Ovary (tissue), 9 donors: Measurements from ENCODE around the gene INO80. TPM values are rescaled to one million over a fixed set of nuclear protein-coding genes. Genes with fewer than 3 reads are reported as not detected.

Experiments
- DNase-seq, 5 donors: peaks; one replicate each; pipeline ENCODE4 v3.0.0-alpha.2; 2019 to 2020
- H3K27ac ChIP-seq, 2 donors: fragments of 200-600 bp; one replicate each; pipeline versions ENCODE4 v1.5.1 to v1.8.0; 2019 to 2022
- H3K27me3 ChIP-seq: fragments of 200-600 bp; one replicate; pipeline ENCODE4 v1.8.0; 2022
- H3K36me3 ChIP-seq: fragments of 200-600 bp; sonication (generic); one replicate; pipeline ENCODE4 v1.5.1; 2019
- H3K4me1 ChIP-seq: one replicate; pipeline ENCODE4 v1.8.1; 2013; ENCODE audit warnings: mild to moderate bottlenecking, moderate library complexity; ENCODE audit not compliant: insufficient read depth
- H3K4me3 ChIP-seq: fragments of 200-600 bp; sonication (generic); one replicate; pipeline ENCODE4 v1.5.1; 2017
- H3K9me3 ChIP-seq, 2 donors: fragments of 200-600 bp in 1 of 2; sonication (generic) in 1 of 2; one replicate each; pipeline versions ENCODE4 v1.5.1 to v1.8.1; 2013 to 2019; ENCODE audit warnings: mild to moderate bottlenecking in 1 of 2, moderate library complexity in 1 of 2
- EP300 ChIP-seq: sonication (generic); formaldehyde crosslinking; IDR thresholded peaks from one replicate; pipeline ENCODE4 v1.6.1; 2017; ENCODE audit warnings: antibody characterized with exemption
- POLR2A ChIP-seq: fragments of 450-650 bp; IDR thresholded peaks from one replicate; pipeline ENCODE4 v1.6.1; 2017; ENCODE audit warnings: antibody characterized with exemption, mild to moderate bottlenecking, moderate library complexity
- WGBS, 3 donors: extraction: QIAGEN DNeasy Blood & Tissue Kit in 1 of 3; methylation state at CpG; one replicate each; pipeline versions ENCODE4 v1.1.5 to v1.1.7; 2013 to 2017; 5-methylcytosine and 5-hydroxymethylcytosine counted together
- intact Hi-C, 4 donors: fragments of 100-400 bp; cut with DNase I; formaldehyde crosslinking; loops; one replicate each; pipeline versions ENCODE4 v1.11.0 to v1.15.1; 2022 to 2023
- polyA plus RNA-seq, 2 donors: library from polyadenylated mRNA; stranded (reverse); fragments of 200-250 nt in 1 of 2; fragments of 350-450 nt in 1 of 2; fragmentation: Illumina TruSeq in 1 of 2; extraction: RNeasy Lipid Tissue Mini Kit (QIAGEN cat#74804) in 1 of 2; gene quantifications; one replicate each; pipeline ENCODE4 v1.2.3, GENCODE V29; 2013 to 2014
- total RNA-seq, 7 donors: library from RNA; depleted of rRNA in 2 of 7; stranded (reverse); fragments of >200 nt in 2 of 7; fragmentation: NEBNext Ultra II Directional in 3 of 7; extraction: Animal tissue kit (Norgen Biotek cat#: 25700) in 3 of 7; gene quantifications; one replicate each; pipeline versions ENCODE4 v1.1.0 to v1.2.4, GENCODE V29; 2016 to 2023
- TF ChIP-seq, protein P1 (sequence below), 3 donors: fragments of 450-650 bp in 2 of 3; fragments of 200-600 bp in 1 of 3; IDR thresholded peaks; one replicate each; pipeline versions ENCODE4 v1.5.1 to v1.8.0; 2016 to 2022; ENCODE audit warnings: antibody characterized with exemption in 3 of 3, mild to moderate bottlenecking in 1 of 3
- donor health status: DM: no; HTN: no; CAD: no; lungs with moderate emphysema.
- donor health status: DM: no; HTN: no; CAD: no.
- donor health status: Bipolar disorder and iron deficiency.
- donor health status: DM: yes; HTN: yes; CAD: no.
- donor health status: DM: no; HTN: no; CAD: no.
- donor health status: DM: yes; HTN: yes; CAD: no.

The INO80 gene
- total and polyA plus RNA-seq, 9 donors: 12.0 to 36.0 (median 17.3) TPM

- no peaks in the 10 kb centered on the region for H3K36me3 ChIP-seq
- 80 to 90% (median 80%) methylated on average over 1 of the region's 1 CpG for WGBS, 3 donors
- no peaks in the 10 kb centered on the region for H3K27me3 ChIP-seq
- no peaks in the 10 kb centered on the region for H3K4me1 ChIP-seq
- TF ChIP-seq EP300 (no peak), POLR2A (no peak)
- TF ChIP-seq, protein P1, sequence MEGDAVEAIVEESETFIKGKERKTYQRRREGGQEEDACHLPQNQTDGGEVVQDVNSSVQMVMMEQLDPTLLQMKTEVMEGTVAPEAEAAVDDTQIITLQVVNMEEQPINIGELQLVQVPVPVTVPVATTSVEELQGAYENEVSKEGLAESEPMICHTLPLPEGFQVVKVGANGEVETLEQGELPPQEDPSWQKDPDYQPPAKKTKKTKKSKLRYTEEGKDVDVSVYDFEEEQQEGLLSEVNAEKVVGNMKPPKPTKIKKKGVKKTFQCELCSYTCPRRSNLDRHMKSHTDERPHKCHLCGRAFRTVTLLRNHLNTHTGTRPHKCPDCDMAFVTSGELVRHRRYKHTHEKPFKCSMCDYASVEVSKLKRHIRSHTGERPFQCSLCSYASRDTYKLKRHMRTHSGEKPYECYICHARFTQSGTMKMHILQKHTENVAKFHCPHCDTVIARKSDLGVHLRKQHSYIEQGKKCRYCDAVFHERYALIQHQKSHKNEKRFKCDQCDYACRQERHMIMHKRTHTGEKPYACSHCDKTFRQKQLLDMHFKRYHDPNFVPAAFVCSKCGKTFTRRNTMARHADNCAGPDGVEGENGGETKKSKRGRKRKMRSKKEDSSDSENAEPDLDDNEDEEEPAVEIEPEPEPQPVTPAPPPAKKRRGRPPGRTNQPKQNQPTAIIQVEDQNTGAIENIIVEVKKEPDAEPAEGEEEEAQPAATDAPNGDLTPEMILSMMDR (IDR thresholded peaks at IDR 0.05): no peak
- no peak for DNase-seq
- intact Hi-C loops: loop anchor here in 2 of 4 donors (5.0 to 10.0 kb wide), 2 partner anchors 114 to 164 kb away; no protein-coding TSS in a partner anchor
- H3K4me3 ChIP-seq: no peak overlapping the region
- no peaks in the 10 kb centered on the region for H3K9me3 ChIP-seq
- no peak overlapping the region for H3K27ac ChIP-seq
Measured at GRCh38 chr15:41018534-41018933, 97.5 kb downstream of the INO80 start.

- Histone ChIP-seq H3K4me3 (no peak overlapping the region), H3K9me3 (no peaks in the 10 kb centered on the region), H3K27ac (no peak overlapping the region), H3K27me3 (no peaks in the 10 kb centered on the region), H3K36me3 (no peaks in the 10 kb centered on the region), H3K4me1 (no peaks in the 10 kb centered on the region)
- intact Hi-C loops: loop anchor here in 2 of 4 donors (5.0 to 10.0 kb wide), 2 partner anchors 112 to 165 kb away; no protein-coding TSS in a partner anchor
- 68 to 81% (median 75%) methylated on average over 2 of the region's 2 CpGs for WGBS, 3 donors
- TF ChIP-seq EP300: no peak
- TF ChIP-seq POLR2A: no peak
- TF ChIP-seq, protein P1 (IDR thresholded peaks at IDR 0.05): no peak
- no peak for DNase-seq
Measured at GRCh38 chr15:41017066-41017735, 98.9 kb downstream of the INO80 start.

- Histone ChIP-seq H3K27me3 (no peaks in the 10 kb centered on the region), H3K27ac (no peak overlapping the region), H3K4me1 (no peaks in the 10 kb centered on the region), H3K4me3 (no peak overlapping the region), H3K9me3 (no peaks in the 10 kb centered on the region), H3K36me3 (no peaks in the 10 kb centered on the region)
- DNase-seq: no peak
- WGBS, 3 donors: 83 to 91% (median 86%) methylated on average over 3 of the region's 3 CpGs
- no peak for TF ChIP-seq EP300
- TF ChIP-seq, protein P1 (IDR thresholded peaks at IDR 0.05): no peak
- no peak for TF ChIP-seq POLR2A
- intact Hi-C loops: loop anchor here in 1 of 4 donors (10.0 kb wide), 1 partner anchor 109 kb away; no protein-coding TSS in a partner anchor
Measured at GRCh38 chr15:41013691-41014414, 102.2 kb downstream of the INO80 start.

DNA sequence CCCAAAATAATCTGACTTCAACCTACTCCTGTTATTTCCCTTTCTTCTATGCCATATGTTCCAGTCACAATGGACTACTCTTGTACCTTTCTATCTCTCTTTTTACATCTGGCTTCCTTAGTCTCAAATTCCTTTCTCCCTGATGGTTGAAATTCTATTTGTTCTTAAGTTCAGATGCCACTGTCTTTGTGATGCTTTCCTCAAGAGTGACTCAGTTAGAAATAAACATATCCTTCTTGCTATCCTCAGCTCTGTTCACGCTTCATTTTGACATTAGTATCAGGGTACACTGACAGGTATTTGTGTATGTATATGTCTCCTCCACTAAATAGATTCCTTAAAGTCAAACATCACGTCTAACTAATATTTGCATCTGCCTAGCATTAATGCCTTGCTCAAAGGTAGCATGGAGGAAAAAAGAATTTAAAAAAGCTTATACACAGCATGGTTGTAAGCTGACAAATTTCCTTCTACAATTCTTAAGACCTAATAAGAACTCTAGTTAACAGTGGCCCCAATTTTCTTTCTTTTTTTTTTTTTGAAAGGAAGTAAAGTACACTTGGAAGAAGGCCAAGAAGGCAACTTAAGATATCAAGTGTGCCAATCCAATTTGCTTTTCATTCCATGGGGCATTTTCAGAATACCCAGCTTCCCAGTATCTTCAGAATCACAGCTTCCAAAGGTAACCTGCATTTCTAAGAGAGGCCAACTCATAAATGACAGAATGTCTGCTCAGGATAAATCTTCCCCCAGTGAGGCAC lies 104.8 kb downstream of the INO80 start:
- no peak overlapping the region for H3K4me3 ChIP-seq
- H3K9me3 ChIP-seq: no peaks in the 10 kb centered on the region
- intact Hi-C loops: loop anchor here in 1 of 4 donors (10.0 kb wide), 1 partner anchor 106 kb away; no protein-coding TSS in a partner anchor
- no peaks in the 10 kb centered on the region for H3K4me1 ChIP-seq
- WGBS, 3 donors: 90 to 95% (median 92%) methylated on average over 2 of the region's 2 CpGs
- no peaks in the 10 kb centered on the region for H3K36me3 ChIP-seq
- no peak for DNase-seq
- H3K27ac ChIP-seq: no peak overlapping the region
- TF ChIP-seq, protein P1 (IDR thresholded peaks at IDR 0.05): no peak
- TF ChIP-seq EP300: no peak
- TF ChIP-seq POLR2A: no peak
- no peaks in the 10 kb centered on the region for H3K27me3 ChIP-seq
